HCT116 (cell line): Measurements from ENCODE around the gene CCR2. TPM values are rescaled to one million over a fixed set of nuclear protein-coding genes. Genes with fewer than 3 reads are reported as not detected.
A peak's percentile ranks its signal among the peaks of the same experiment; 100 is the strongest.

Experiments
- ATAC-seq: fragments of 200-7000 bp; cut with Tn5 transposase; 2 replicates; pipeline ENCODE4 v1.9.1; 2020; ENCODE audit warnings: mild to moderate bottlenecking, moderate library complexity
- BruUV-seq: library from RNA; stranded (reverse); fragments of 400-500 nt; replicated peaks from 2 replicates; lab custom pipeline; 2021; lab: Mats Ljungman, UMichigan
- CTCF ChIA-PET: fragments of 300-600 bp; sonication (Branson Sonifier 250); formaldehyde crosslinking; loops from one replicate; lab custom pipeline; 2021; ENCODE audit warnings: antibody characterized with exemption; lab: Charles Lee
- POLR2A ChIA-PET: fragments of 300-600, 350-600 bp; sonication (Branson Sonifier 250); formaldehyde crosslinking; loops from one replicate; lab custom pipeline; 2021; ENCODE audit warnings: antibody characterized with exemption; lab: Charles Lee
- RAD21 ChIA-PET, 2 experiments: fragments of 300-600 bp; sonication (Branson Sonifier 250); formaldehyde crosslinking; loops; one replicate each; lab custom pipeline; 2023; ENCODE audit warnings: low total read pairs in 2 of 2; ENCODE audit not compliant: uncharacterized antibody in 2 of 2, unreplicated experiment in 2 of 2, low non-redundant PET in 1 of 2; lab: Charles Lee
- DNase-seq: peaks from one replicate; pipeline ENCODE4 v3.0.0-alpha.2; 2010; ENCODE audit warnings: low read depth, low spot score
- H2AFZ ChIP-seq: fragments of 200-600 bp; shearing (Covaris generic), sonication (generic); 2 replicates; pipeline ENCODE4 v1.6.1; 2017; ENCODE audit warnings: low read depth, mixed run types, mixed read lengths, antibody characterized with exemption, low read length; ENCODE audit not compliant: poor library complexity, severe bottlenecking
- H3K27ac ChIP-seq: 2 replicates; pipeline ENCODE4 v1.5.1; 2012; ENCODE audit warnings: low read depth, low read length
- H3K27me3 ChIP-seq: fragments of 200-600 bp; sonication (generic); 2 replicates; pipeline ENCODE4 v1.6.1; 2016; ENCODE audit warnings: mixed run types, low read length, mixed read lengths; ENCODE audit not compliant: insufficient read depth
- H3K36me3 ChIP-seq, 2 experiments: fragments of 200-500 bp in 1 of 2; fragments of 200-600 bp in 1 of 2; sonication (Bioruptor generic) in 1 of 2; sonication (generic) in 1 of 2; 2 replicates each; pipeline versions ENCODE4 v1.5.1 to v1.6.1; 2014 to 2016; ENCODE audit warnings: low read length in 2 of 2, inconsistent platforms in 1 of 2, mixed read lengths in 1 of 2, mixed run types in 1 of 2; ENCODE audit not compliant: insufficient read depth in 2 of 2, control insufficient read depth in 1 of 2
- H3K4me1 ChIP-seq, 2 experiments: fragments of 200-600 bp in 1 of 2; sonication (generic) in 1 of 2; 2 replicates each; pipeline versions ENCODE4 v1.5.1 to v1.6.1; 2012 to 2017; ENCODE audit warnings: low read length in 2 of 2, inconsistent platforms in 1 of 2, mild to moderate bottlenecking in 1 of 2, mixed read lengths in 1 of 2, mixed run types in 1 of 2, moderate library complexity in 1 of 2; ENCODE audit not compliant: insufficient read depth in 2 of 2, control insufficient read depth in 1 of 2
- H3K4me2 ChIP-seq: fragments of 200-600 bp; sonication (generic); 2 replicates; pipeline ENCODE4 v1.6.1; 2017; ENCODE audit warnings: mixed run types, low read length, mixed read lengths
- H3K4me3 ChIP-seq, 2 experiments: fragments of 200-600 bp in 1 of 2; sonication (generic) in 1 of 2; replicated peaks in 1 of 2; 2 replicates each; pipeline ENCODE4 v1.5.1; 2011 to 2016; ENCODE audit warnings: low read length in 2 of 2, control low read depth in 1 of 2, low read depth in 1 of 2, mild to moderate bottlenecking in 1 of 2, mixed read lengths in 1 of 2, mixed run types in 1 of 2
- H3K79me2 ChIP-seq: fragments of 200-600 bp; sonication (generic); 2 replicates; pipeline ENCODE4 v1.6.1; 2017; ENCODE audit warnings: mild to moderate bottlenecking, mixed run types, low read length, moderate library complexity, mixed read lengths; ENCODE audit not compliant: insufficient read depth
- H3K9ac ChIP-seq: fragments of 200-600 bp; sonication (generic); 2 replicates; pipeline ENCODE4 v1.6.1; 2016; ENCODE audit warnings: low read length, mixed read lengths
- H3K9me2 ChIP-seq: fragments of 200-600 bp; sonication (generic), shearing (Covaris generic); 2 replicates; pipeline ENCODE4 v1.6.1; 2017; ENCODE audit warnings: mixed run types, mild to moderate bottlenecking, moderate library complexity; ENCODE audit not compliant: insufficient read depth
- H3K9me3 ChIP-seq, 2 experiments: fragments of 200-500 bp in 1 of 2; fragments of 200-600 bp in 1 of 2; sonication (Bioruptor generic) in 1 of 2; sonication (generic) in 1 of 2; 2 replicates each; pipeline ENCODE4 v1.6.1; 2014 to 2017; ENCODE audit warnings: low read length in 2 of 2, mixed read lengths in 2 of 2, inconsistent platforms in 1 of 2, low read depth in 1 of 2, mild to moderate bottlenecking in 1 of 2, mixed run types in 1 of 2, moderate library complexity in 1 of 2; ENCODE audit not compliant: control insufficient read depth in 1 of 2, insufficient read depth in 1 of 2
- H4K20me1 ChIP-seq: fragments of 200-600 bp; sonication (generic), shearing (Covaris generic); 2 replicates; pipeline ENCODE4 v1.6.1; 2017; ENCODE audit warnings: mixed run types, mild to moderate bottlenecking, moderate library complexity; ENCODE audit not compliant: insufficient read depth
- CBX3 ChIP-seq: IDR thresholded peaks from 2 replicates; pipeline ENCODE4 v1.6.1; 2012; ENCODE audit warnings: low read depth
- CEBPB ChIP-seq: IDR thresholded peaks from 2 replicates; pipeline ENCODE4 v1.6.1; 2012; ENCODE audit warnings: low read depth
- ELF1 ChIP-seq: IDR thresholded peaks from 2 replicates; pipeline ENCODE4 v1.6.1; 2012; ENCODE audit warnings: low read depth, borderline replicate concordance
- EZH2 ChIP-seq: fragments of 200-600 bp; sonication (generic); IDR thresholded peaks from 2 replicates; pipeline ENCODE4 v1.6.1; 2017; ENCODE audit warnings: antibody characterized with exemption, mixed run types
- EZH2phosphoT487 ChIP-seq: fragments of 200-600 bp; IDR thresholded peaks from 2 replicates; pipeline ENCODE4 v1.6.1; 2018; ENCODE audit warnings: antibody characterized with exemption, borderline replicate concordance
- JUND ChIP-seq: IDR thresholded peaks from 2 replicates; pipeline ENCODE4 v1.6.1; 2012
- POLR2A ChIP-seq: IDR thresholded peaks from 2 replicates; pipeline ENCODE4 v1.7.0; 2011; ENCODE audit warnings: borderline replicate concordance; ENCODE audit not compliant: insufficient read depth, insufficient read length; ENCODE audit errors: extremely low read depth
- RAD21 ChIP-seq: IDR thresholded peaks from 2 replicates; pipeline ENCODE4 v1.6.1; 2012; ENCODE audit warnings: low read depth, mild to moderate bottlenecking
- SIN3A ChIP-seq: IDR thresholded peaks from 2 replicates; pipeline ENCODE4 v1.6.1; 2012; ENCODE audit warnings: low read depth
- SP1 ChIP-seq: IDR thresholded peaks from 2 replicates; pipeline ENCODE4 v1.6.1; 2012; ENCODE audit warnings: low read depth
- TCF7L2 ChIP-seq: IDR thresholded peaks from 2 replicates; pipeline ENCODE4 v1.7.0; 2011; ENCODE audit warnings: borderline replicate concordance, inconsistent platforms; ENCODE audit not compliant: insufficient read depth, insufficient read length; ENCODE audit errors: extremely low read depth
- YY1 ChIP-seq: IDR thresholded peaks from 2 replicates; pipeline ENCODE4 v1.6.1; 2011; ENCODE audit warnings: low read length, low read depth, moderate library complexity, mild to moderate bottlenecking; ENCODE audit not compliant: insufficient replicate concordance; ENCODE audit errors: extremely low read depth
- ZFX ChIP-seq: fragments of 450-650 bp; IDR thresholded peaks from 2 replicates; pipeline ENCODE4 v1.6.1; 2017
- intact Hi-C: fragments of 100-400 bp; cut with micrococcal nuclease; formaldehyde crosslinking; loops from 2 replicates; pipeline ENCODE4 v1.10.0; 2022
- total RNA-seq: library from RNA; stranded (reverse); gene quantifications from one replicate; pipeline ENCODE4 v1.2.1, GENCODE V29; 2021; ENCODE audit not compliant: unreplicated experiment
- TF ChIP-seq, protein P1 (sequence below): IDR thresholded peaks from 2 replicates; pipeline ENCODE4 v1.6.1; 2011; ENCODE audit warnings: mild to moderate bottlenecking, low read length, moderate library complexity; ENCODE audit not compliant: insufficient replicate concordance; ENCODE audit errors: extremely low read depth
- TF ChIP-seq, protein P2 (sequence below), 3 experiments: fragments of 200-600 bp in 1 of 3; sonication (generic) in 1 of 3; IDR thresholded peaks in 2 of 3; conservative IDR thresholded peaks in 1 of 3; 2 replicates each; pipeline ENCODE4 v1.5.1; 2012 to 2017; ENCODE audit warnings: low read depth in 2 of 3, low read length in 2 of 3, antibody characterized with exemption in 1 of 3, borderline replicate concordance in 1 of 3, control low read depth in 1 of 3, mild to moderate bottlenecking in 1 of 3, mixed read lengths in 1 of 3, mixed run types in 1 of 3, moderate library complexity in 1 of 3; ENCODE audit not compliant: insufficient read depth in 1 of 3
- TF ChIP-seq, protein P3 (sequence below): IDR thresholded peaks from 2 replicates; pipeline ENCODE4 v1.6.1; 2012

The CCR2 gene
- total RNA-seq, 1 experiment from 2014 or later = not detected

DNA sequence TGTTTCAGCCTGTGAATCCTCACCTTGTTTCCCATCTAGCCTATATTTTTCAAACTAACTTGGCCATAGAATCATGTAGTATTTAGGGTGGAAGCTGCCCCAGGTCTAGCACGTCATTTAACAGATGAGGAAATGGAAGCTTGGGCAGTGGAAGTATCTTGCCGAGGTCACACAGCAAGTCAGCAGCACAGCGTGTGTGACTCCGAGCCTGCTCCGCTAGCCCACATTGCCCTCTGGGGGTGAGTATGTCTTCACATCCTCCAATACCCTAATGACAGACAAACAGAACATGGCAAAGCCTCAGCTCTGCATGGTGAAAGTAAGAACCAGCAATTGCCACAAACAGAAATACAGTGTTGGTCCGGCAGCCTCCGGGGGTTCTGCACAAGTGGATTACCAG is 14.7 kb downstream of the CCR2 start (continued):
- TF ChIP-seq, protein P1, sequence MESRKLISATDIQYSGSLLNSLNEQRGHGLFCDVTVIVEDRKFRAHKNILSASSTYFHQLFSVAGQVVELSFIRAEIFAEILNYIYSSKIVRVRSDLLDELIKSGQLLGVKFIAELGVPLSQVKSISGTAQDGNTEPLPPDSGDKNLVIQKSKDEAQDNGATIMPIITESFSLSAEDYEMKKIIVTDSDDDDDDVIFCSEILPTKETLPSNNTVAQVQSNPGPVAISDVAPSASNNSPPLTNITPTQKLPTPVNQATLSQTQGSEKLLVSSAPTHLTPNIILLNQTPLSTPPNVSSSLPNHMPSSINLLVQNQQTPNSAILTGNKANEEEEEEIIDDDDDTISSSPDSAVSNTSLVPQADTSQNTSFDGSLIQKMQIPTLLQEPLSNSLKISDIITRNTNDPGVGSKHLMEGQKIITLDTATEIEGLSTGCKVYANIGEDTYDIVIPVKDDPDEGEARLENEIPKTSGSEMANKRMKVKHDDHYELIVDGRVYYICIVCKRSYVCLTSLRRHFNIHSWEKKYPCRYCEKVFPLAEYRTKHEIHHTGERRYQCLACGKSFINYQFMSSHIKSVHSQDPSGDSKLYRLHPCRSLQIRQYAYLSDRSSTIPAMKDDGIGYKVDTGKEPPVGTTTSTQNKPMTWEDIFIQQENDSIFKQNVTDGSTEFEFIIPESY = no peak
- TF ChIP-seq, protein P2, sequence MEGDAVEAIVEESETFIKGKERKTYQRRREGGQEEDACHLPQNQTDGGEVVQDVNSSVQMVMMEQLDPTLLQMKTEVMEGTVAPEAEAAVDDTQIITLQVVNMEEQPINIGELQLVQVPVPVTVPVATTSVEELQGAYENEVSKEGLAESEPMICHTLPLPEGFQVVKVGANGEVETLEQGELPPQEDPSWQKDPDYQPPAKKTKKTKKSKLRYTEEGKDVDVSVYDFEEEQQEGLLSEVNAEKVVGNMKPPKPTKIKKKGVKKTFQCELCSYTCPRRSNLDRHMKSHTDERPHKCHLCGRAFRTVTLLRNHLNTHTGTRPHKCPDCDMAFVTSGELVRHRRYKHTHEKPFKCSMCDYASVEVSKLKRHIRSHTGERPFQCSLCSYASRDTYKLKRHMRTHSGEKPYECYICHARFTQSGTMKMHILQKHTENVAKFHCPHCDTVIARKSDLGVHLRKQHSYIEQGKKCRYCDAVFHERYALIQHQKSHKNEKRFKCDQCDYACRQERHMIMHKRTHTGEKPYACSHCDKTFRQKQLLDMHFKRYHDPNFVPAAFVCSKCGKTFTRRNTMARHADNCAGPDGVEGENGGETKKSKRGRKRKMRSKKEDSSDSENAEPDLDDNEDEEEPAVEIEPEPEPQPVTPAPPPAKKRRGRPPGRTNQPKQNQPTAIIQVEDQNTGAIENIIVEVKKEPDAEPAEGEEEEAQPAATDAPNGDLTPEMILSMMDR (IDR thresholded peaks at IDR 0.05 in 2 of 3, conservative IDR thresholded peaks at IDR 0.05 in 1 of 3; ENCODE audit: borderline replicate concordance in 1 of 3, insufficient read depth in 1 of 3, low read depth in 2 of 3, low read length in 2 of 3) = peak; percentile 36 to 40 (median 38); a peak in 4 of 6 replicates
- TF ChIP-seq ZFX = no peak
- peak; percentile 76 for TF ChIP-seq RAD21
- TF ChIP-seq, all 23 proteins: peak for 2

DNA sequence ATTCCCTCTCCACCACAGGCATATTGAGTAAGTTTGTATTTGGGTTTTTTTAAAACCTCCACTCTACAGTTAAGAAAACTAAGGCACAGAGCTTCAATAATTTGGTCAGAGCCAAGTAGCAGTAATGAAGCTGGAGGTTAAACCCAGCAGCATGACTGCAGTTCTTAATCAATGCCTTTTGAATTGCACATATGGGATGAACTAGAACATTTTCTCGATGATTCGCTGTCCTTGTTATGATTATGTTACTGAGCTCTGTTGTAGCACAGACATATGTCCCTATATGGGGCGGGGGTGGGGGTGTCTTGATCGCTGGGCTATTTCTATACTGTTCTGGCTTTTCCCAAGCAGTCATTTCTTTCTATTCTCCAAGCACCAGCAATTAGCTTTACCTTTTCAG is 15.2 kb downstream of the CCR2 start:
- no peak overlapping the region for H3K4me2 ChIP-seq
- intact Hi-C loops = loop anchor here (5.0 kb wide), 1 partner anchor 272 kb away; no protein-coding TSS in a partner anchor
- no peak overlapping the region for H3K4me3 ChIP-seq
- no peak for TF ChIP-seq JUND
- no peak for TF ChIP-seq RAD21
- no peak for TF ChIP-seq YY1
- TF ChIP-seq TCF7L2 = no peak
- TF ChIP-seq SP1 = no peak
- TF ChIP-seq CBX3 = no peak
- no peak for TF ChIP-seq ELF1
- TF ChIP-seq SIN3A = no peak
- no peak for TF ChIP-seq EZH2phosphoT487
- TF ChIP-seq, protein P3, sequence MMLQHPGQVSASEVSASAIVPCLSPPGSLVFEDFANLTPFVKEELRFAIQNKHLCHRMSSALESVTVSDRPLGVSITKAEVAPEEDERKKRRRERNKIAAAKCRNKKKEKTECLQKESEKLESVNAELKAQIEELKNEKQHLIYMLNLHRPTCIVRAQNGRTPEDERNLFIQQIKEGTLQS = no peak
- no peak for TF ChIP-seq CEBPB
- no peak for TF ChIP-seq POLR2A
- TF ChIP-seq EZH2 = no peak
- TF ChIP-seq, protein P2 (IDR thresholded peaks at IDR 0.05 in 2 of 3, conservative IDR thresholded peaks at IDR 0.05 in 1 of 3; ENCODE audit: borderline replicate concordance in 1 of 3, insufficient read depth in 1 of 3, low read depth in 2 of 3, low read length in 2 of 3) = no peak
- ChIA-PET CTCF (interaction anchor here (0.7 to 5.6 kb wide), 9 partner anchors 9 to 292 kb away, joined by 3 to 30 read pairs (median 8); partner anchors contain the start of gene CCR1), RAD21 (interaction anchor here in 1 of 2 experiments (1.6 kb wide), 1 partner anchor 93 kb away, joined by 6 read pairs; no protein-coding TSS in a partner anchor), POLR2A (no interaction called here)
- no peak for DNase-seq
- no peak overlapping the region for H3K27ac ChIP-seq
- no peak overlapping the region for H3K9ac ChIP-seq
- no peaks in the 10 kb centered on the region for H3K79me2 ChIP-seq
- no peaks in the 10 kb centered on the region for H3K9me2 ChIP-seq
- H3K27me3 ChIP-seq = peaks cover 38% of the 10 kb centered on the region
- no peaks in the 10 kb centered on the region for H4K20me1 ChIP-seq
- no peaks in the 10 kb centered on the region for H3K9me3 ChIP-seq
- ATAC-seq = no peak
- H3K36me3 ChIP-seq = no peaks in the 10 kb centered on the region
- no TSS peak for BruUV-seq
- H3K4me1 ChIP-seq = no peaks in the 10 kb centered on the region
- H2AFZ ChIP-seq = no peak overlapping the region
